PC-3 (cell line): Measurements from ENCODE around the gene KAZN. TPM values are rescaled to one million over a fixed set of nuclear protein-coding genes. Genes with fewer than 3 reads are reported as not detected.

ENCODE experiments used
- ATAC-seq: fragments of 200-7000 bp; cut with Tn5 transposase; 2 replicates; pipeline ENCODE4 v1.9.1; 2020; ENCODE audit warnings: mild to moderate bottlenecking, moderate library complexity
- BruUV-seq: library from RNA; stranded (reverse); fragments of 400-500 nt; replicated peaks from 2 replicates; lab custom pipeline; 2021; lab: Mats Ljungman, UMichigan
- CTCF ChIA-PET: fragments of 300-600 bp; sonication (Branson Sonifier 250); formaldehyde crosslinking; loops from one replicate; lab custom pipeline; 2022; ENCODE audit warnings: antibody characterized with exemption; lab: Charles Lee
- POLR2A ChIA-PET: fragments of 300-600 bp; sonication (Branson Sonifier 250); formaldehyde crosslinking; loops from one replicate; lab custom pipeline; 2022; ENCODE audit warnings: antibody characterized with exemption; ENCODE audit not compliant: unreplicated experiment; lab: Charles Lee
- DNase-seq: peaks from one replicate; pipeline ENCODE4 v3.0.0-alpha.2; 2015
- H2AFZ ChIP-seq: fragments of 300-600 bp; sonication (generic); 2 replicates; pipeline ENCODE4 v1.6.0; 2016; ENCODE audit warnings: antibody characterized with exemption, low read length
- H3F3A ChIP-seq: fragments of 300-600 bp; sonication (generic); one replicate; pipeline ENCODE4 v1.6.0; 2017; ENCODE audit warnings: antibody characterized with exemption, low read length, control low read depth, mild to moderate bottlenecking; ENCODE audit not compliant: unreplicated experiment
- H3K27ac ChIP-seq: fragments of 300-600 bp; sonication (generic); 2 replicates; pipeline ENCODE4 v1.5.1; 2016; ENCODE audit warnings: mild to moderate bottlenecking, low read length
- H3K27me3 ChIP-seq: fragments of 300-600 bp; sonication (generic); 2 replicates; pipeline ENCODE4 v1.6.1; 2016; ENCODE audit warnings: low read length, mixed read lengths
- H3K36me3 ChIP-seq: fragments of 300-600 bp; sonication (generic); 2 replicates; pipeline ENCODE4 v1.6.1; 2016; ENCODE audit warnings: low read depth, mixed run types, low read length, mixed read lengths
- H3K4me1 ChIP-seq: fragments of 300-600 bp; sonication (generic); 2 replicates; pipeline ENCODE4 v1.5.1; 2016; ENCODE audit warnings: low read length; ENCODE audit not compliant: insufficient read depth
- H3K4me2 ChIP-seq: fragments of 300-600 bp; sonication (generic); 2 replicates; pipeline ENCODE4 v1.6.0; 2016; ENCODE audit warnings: low read length
- H3K4me3 ChIP-seq: fragments of 300-600 bp; sonication (generic); 2 replicates; pipeline ENCODE4 v1.5.1; 2016; ENCODE audit warnings: mild to moderate bottlenecking, low read length, mixed read lengths
- H3K79me2 ChIP-seq: fragments of 300-600 bp; sonication (generic); 2 replicates; pipeline ENCODE4 v1.6.1; 2017; ENCODE audit warnings: low read length, mixed read lengths
- H3K9ac ChIP-seq: fragments of 300-600 bp; sonication (generic); 2 replicates; pipeline ENCODE4 v1.6.0; 2016; ENCODE audit warnings: mild to moderate bottlenecking, low read length
- H3K9me2 ChIP-seq: fragments of 300-600 bp; sonication (generic); replicated peaks from 2 replicates; pipeline ENCODE4 v1.6.1; 2016; ENCODE audit warnings: mixed run types, low read length, mixed read lengths
- H3K9me3 ChIP-seq: fragments of 300-600 bp; sonication (generic); 2 replicates; pipeline ENCODE4 v1.6.1; 2016; ENCODE audit warnings: low read length, mixed read lengths
- H4K20me1 ChIP-seq: fragments of 300-600 bp; sonication (generic); 2 replicates; pipeline ENCODE4 v1.6.1; 2016; ENCODE audit warnings: low read length, mixed read lengths
- EZH2 ChIP-seq: fragments of 300-600 bp; sonication (generic); IDR thresholded peaks from one replicate; pipeline ENCODE4 v1.6.1; 2017; ENCODE audit warnings: antibody characterized with exemption, mild to moderate bottlenecking, low read length; ENCODE audit not compliant: unreplicated experiment
- EZH2phosphoT487 ChIP-seq: fragments of 300-600 bp; sonication (generic); IDR thresholded peaks from 2 replicates; pipeline ENCODE4 v1.6.1; 2018; ENCODE audit warnings: mild to moderate bottlenecking, antibody characterized with exemption, low read length, borderline replicate concordance
- intact Hi-C: fragments of 100-400 bp; cut with micrococcal nuclease; formaldehyde crosslinking; loops from 2 replicates; pipeline ENCODE4 v1.9.0; 2023
- total RNA-seq: library from RNA; depleted of rRNA; stranded (reverse); fragments of >200 nt; gene quantifications from 2 replicates; pipeline ENCODE4 v1.2.3, GENCODE V29; 2014
- TF ChIP-seq, protein P1 (sequence below): fragments of 300-600 bp; sonication (generic); conservative IDR thresholded peaks from 2 replicates; pipeline ENCODE4 v1.5.1; 2017; ENCODE audit warnings: antibody characterized with exemption, low read depth, mild to moderate bottlenecking, low read length

The KAZN gene
- total RNA-seq, 1 experiment from 2014 or later, result 2.0 TPM

- Histone ChIP-seq H2AFZ (no peak overlapping the region), H3K4me2 (no peak overlapping the region), H3K9me2 (no peaks in the 10 kb centered on the region), H3K9ac (no peak overlapping the region), H3K36me3 (no peaks in the 10 kb centered on the region; the same call in 1 of the 2 replicates), H3K9me3 (0 out of 2 replicates have a peak, but pooled peaks cover under 1% of the 10 kb centered on the region), H3F3A (no peaks in the 10 kb centered on the region), H4K20me1 (no peaks in the 10 kb centered on the region), H3K27ac (no peak overlapping the region), H3K4me1 (no peaks in the 10 kb centered on the region), H3K79me2 (no peaks in the 10 kb centered on the region), H3K4me3 (no peak overlapping the region), H3K27me3 (no peaks in the 10 kb centered on the region)
- no peak for TF ChIP-seq EZH2
- TF ChIP-seq, protein P1, sequence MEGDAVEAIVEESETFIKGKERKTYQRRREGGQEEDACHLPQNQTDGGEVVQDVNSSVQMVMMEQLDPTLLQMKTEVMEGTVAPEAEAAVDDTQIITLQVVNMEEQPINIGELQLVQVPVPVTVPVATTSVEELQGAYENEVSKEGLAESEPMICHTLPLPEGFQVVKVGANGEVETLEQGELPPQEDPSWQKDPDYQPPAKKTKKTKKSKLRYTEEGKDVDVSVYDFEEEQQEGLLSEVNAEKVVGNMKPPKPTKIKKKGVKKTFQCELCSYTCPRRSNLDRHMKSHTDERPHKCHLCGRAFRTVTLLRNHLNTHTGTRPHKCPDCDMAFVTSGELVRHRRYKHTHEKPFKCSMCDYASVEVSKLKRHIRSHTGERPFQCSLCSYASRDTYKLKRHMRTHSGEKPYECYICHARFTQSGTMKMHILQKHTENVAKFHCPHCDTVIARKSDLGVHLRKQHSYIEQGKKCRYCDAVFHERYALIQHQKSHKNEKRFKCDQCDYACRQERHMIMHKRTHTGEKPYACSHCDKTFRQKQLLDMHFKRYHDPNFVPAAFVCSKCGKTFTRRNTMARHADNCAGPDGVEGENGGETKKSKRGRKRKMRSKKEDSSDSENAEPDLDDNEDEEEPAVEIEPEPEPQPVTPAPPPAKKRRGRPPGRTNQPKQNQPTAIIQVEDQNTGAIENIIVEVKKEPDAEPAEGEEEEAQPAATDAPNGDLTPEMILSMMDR, result no peak
- no peak for TF ChIP-seq EZH2phosphoT487
- BruUV-seq, result no TSS peak
- intact Hi-C loops, result no loop called here
- ChIA-PET POLR2A (no interaction called here), CTCF (no interaction called here)
- DNase-seq (no peak), ATAC-seq (no peak)
These were observed 213.1 kb downstream of the KAZN start for GRCh38 chr1:14811573-14811972.

GRCh38 chr1:14812189-14812588 is 213.7 kb downstream of the KAZN start:
- DNase-seq, result no peak
- BruUV-seq, result no TSS peak

DNA sequence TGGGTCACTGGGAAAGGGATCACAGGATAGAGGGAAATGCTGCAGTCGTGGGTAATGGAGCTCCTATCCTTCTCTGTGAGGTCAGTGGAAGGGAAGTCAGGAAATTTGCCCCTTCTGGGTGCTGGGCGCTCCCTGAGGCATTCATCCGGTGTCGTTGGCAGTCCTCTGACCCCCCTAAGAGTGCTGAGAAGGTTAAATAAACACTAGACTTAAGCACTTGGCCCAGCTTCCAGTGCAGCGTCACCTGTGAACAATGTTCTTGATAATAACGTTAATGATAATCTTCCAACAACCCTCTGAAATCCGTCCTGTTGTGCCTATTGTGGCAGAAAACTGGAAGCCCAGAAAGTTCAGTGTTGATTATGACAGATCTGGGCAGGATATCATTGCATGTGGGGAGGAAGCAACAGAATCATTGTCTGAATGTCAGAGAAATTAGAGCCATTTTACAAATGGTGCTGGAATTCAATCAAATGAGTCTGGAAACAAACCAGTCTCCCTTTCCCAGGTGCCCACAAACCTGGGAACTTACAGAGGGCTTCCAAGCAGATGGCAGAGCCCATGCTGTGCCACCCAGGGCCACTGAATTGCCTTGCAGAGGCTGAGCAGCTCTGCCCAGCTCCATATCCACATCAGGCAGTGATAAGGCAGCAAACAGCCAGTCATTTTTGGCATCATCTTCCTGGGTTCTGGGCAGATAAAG is 216.8 kb downstream of the KAZN start:
- no peaks in the 10 kb centered on the region for H3K79me2 ChIP-seq
- H3K36me3 ChIP-seq, result no peaks in the 10 kb centered on the region
- no peaks in the 10 kb centered on the region for H3K27me3 ChIP-seq
- no peak for TF ChIP-seq EZH2
- TF ChIP-seq EZH2phosphoT487, result no peak
- TF ChIP-seq, protein P1, result no peak
- no peak overlapping the region for H2AFZ ChIP-seq
- H3K9ac ChIP-seq, result no peak overlapping the region
- no peaks in the 10 kb centered on the region for H3K9me3 ChIP-seq
- H3F3A ChIP-seq, result no peaks in the 10 kb centered on the region
- POLR2A ChIA-PET, result no interaction called here
- H3K9me2 ChIP-seq, result no peaks in the 10 kb centered on the region
- ATAC-seq (no peak), DNase-seq (no peak)
- intact Hi-C loops, result no loop called here
- no peaks in the 10 kb centered on the region for H3K4me1 ChIP-seq
- no peak overlapping the region for H3K27ac ChIP-seq
- no peaks in the 10 kb centered on the region for H4K20me1 ChIP-seq
- no peak overlapping the region for H3K4me3 ChIP-seq
- BruUV-seq, result no TSS peak
- H3K4me2 ChIP-seq, result no peak overlapping the region
- CTCF ChIA-PET, result no interaction called here

More at GRCh38 chr1:14812189-14812588, 213.7 kb downstream of the KAZN start:
- Histone ChIP-seq H4K20me1 (no peaks in the 10 kb centered on the region), H3K79me2 (no peaks in the 10 kb centered on the region), H3K9me3 (no peaks in the 10 kb centered on the region), H3F3A (no peaks in the 10 kb centered on the region), H3K9ac (no peak overlapping the region), H3K4me1 (no peaks in the 10 kb centered on the region), H2AFZ (no peak overlapping the region), H3K27ac (no peak overlapping the region), H3K36me3 (no peaks in the 10 kb centered on the region), H3K27me3 (no peaks in the 10 kb centered on the region), H3K4me2 (no peak overlapping the region), H3K4me3 (no peak overlapping the region), H3K9me2 (no peaks in the 10 kb centered on the region)
- TF ChIP-seq EZH2phosphoT487 (no peak), EZH2 (no peak)
- ChIA-PET POLR2A (no interaction called here), CTCF (interaction anchor here (0.7 kb wide), 1 partner anchor 203 kb away, joined by 4 read pairs; no protein-coding TSS in a partner anchor)
- no peak for ATAC-seq
- intact Hi-C loops, result no loop called here
